NB4 (cell line): ENCODE results near the gene PPARA.

ENCODE experiments used
- DNase-seq: peaks from one replicate; pipeline ENCODE4 v3.0.0; 2010; ENCODE audit warnings: low read depth
- H3K4me3 ChIP-seq: one replicate; pipeline ENCODE4 v1.5.1; 2011; ENCODE audit warnings: mild to moderate bottlenecking, low read depth, low read length, moderate library complexity
- MYC ChIP-seq: IDR thresholded peaks from 2 replicates; pipeline ENCODE4 v1.6.1; 2011; ENCODE audit warnings: low read depth, low read length
- POLR2A ChIP-seq: IDR thresholded peaks from 2 replicates; pipeline ENCODE4 v1.6.1; 2011; ENCODE audit warnings: mild to moderate bottlenecking; ENCODE audit not compliant: insufficient read length; ENCODE audit errors: extremely low read depth
- TF ChIP-seq, protein P1 (sequence below): IDR thresholded peaks from one replicate; pipeline ENCODE4 v1.5.1; 2012; ENCODE audit warnings: low read depth, low read length
- TF ChIP-seq, protein P2 (sequence below): IDR thresholded peaks from 2 replicates; pipeline ENCODE4 v1.6.1; 2011; ENCODE audit warnings: low read depth, low read length

Gene PPARA

GRCh38 chr22:46178755-46179505 is 28.6 kb downstream of the PPARA start:
- TF ChIP-seq, protein P1, sequence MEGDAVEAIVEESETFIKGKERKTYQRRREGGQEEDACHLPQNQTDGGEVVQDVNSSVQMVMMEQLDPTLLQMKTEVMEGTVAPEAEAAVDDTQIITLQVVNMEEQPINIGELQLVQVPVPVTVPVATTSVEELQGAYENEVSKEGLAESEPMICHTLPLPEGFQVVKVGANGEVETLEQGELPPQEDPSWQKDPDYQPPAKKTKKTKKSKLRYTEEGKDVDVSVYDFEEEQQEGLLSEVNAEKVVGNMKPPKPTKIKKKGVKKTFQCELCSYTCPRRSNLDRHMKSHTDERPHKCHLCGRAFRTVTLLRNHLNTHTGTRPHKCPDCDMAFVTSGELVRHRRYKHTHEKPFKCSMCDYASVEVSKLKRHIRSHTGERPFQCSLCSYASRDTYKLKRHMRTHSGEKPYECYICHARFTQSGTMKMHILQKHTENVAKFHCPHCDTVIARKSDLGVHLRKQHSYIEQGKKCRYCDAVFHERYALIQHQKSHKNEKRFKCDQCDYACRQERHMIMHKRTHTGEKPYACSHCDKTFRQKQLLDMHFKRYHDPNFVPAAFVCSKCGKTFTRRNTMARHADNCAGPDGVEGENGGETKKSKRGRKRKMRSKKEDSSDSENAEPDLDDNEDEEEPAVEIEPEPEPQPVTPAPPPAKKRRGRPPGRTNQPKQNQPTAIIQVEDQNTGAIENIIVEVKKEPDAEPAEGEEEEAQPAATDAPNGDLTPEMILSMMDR = no peak
- no peak for TF ChIP-seq POLR2A
- no peak for TF ChIP-seq MYC
- TF ChIP-seq, protein P2, sequence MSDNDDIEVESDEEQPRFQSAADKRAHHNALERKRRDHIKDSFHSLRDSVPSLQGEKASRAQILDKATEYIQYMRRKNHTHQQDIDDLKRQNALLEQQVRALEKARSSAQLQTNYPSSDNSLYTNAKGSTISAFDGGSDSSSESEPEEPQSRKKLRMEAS = no peak
- no peak for DNase-seq
- H3K4me3 ChIP-seq = no peak overlapping the region

DNA sequence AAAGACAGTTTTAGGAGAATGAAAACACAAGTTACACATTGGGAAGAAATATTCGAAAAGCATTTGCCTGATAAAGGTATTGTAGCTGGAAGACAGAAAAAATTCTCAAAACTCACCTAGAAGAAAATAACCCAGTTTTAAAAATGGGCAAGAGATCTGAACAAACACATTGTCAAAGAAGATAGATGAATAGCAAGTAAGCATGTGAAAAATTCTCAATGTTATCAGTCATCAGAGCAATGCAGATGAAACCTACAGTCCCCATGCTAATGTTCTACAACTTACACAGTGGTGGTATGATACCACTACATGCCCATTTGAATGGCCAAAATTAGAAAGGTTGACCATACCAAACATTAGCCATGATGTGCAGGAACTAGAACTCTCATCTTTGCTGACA is 29.4 kb downstream of the PPARA start:
- no peak overlapping the region for H3K4me3 ChIP-seq
- no peak for DNase-seq
- TF ChIP-seq MYC (no peak), POLR2A (no peak)
- TF ChIP-seq, protein P1 = no peak
- TF ChIP-seq, protein P2 = no peak

DNA sequence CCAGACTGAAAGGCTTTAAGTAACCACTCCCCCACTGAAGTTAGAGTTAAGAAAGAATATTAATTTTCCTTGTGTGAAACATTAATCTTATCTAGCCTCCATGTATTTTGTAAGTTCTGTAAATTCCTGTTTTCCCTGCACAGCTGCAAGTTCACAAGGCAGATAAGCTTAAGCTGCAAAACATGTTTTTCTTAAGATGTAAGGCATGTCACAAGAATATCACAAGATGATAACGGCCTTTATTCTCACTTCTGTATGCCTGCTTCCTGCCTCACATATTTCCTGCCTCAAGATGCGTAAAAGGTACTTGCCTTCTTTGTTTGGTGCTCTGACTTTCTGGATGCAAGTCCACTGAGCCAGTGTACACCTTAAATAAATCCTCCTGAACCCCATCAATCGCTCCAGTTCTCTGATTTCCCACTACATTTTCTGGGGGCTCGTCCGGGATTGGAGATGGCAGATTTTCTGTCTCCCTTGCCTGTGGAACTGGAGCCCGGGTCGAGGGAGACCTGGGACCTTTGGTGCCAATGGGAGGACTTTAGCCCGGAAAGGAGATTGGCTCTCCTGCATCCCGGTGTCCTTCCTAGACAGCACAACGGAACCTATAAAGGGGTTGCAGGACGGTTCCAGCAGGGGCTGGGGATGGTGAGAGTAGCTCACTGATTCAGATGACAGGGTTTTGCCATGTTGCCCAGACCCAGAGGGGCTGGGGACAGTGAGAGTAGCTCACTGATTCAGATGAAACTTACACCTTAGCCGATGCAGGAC is 30.2 kb downstream of the PPARA start:
- no peak overlapping the region for H3K4me3 ChIP-seq
- TF ChIP-seq, protein P2 = no peak
- no peak for TF ChIP-seq POLR2A
- TF ChIP-seq MYC = no peak
- TF ChIP-seq, protein P1 = no peak
- no peak for DNase-seq

GRCh38 chr22:46183733-46184132 is 33.4 kb downstream of the PPARA start:
- DNase-seq = peak; percentile 58
- TF ChIP-seq, protein P2 = no peak
- no peak for TF ChIP-seq POLR2A
- no peak for TF ChIP-seq MYC
- TF ChIP-seq, protein P1 = no peak
- no peak overlapping the region for H3K4me3 ChIP-seq

DNA sequence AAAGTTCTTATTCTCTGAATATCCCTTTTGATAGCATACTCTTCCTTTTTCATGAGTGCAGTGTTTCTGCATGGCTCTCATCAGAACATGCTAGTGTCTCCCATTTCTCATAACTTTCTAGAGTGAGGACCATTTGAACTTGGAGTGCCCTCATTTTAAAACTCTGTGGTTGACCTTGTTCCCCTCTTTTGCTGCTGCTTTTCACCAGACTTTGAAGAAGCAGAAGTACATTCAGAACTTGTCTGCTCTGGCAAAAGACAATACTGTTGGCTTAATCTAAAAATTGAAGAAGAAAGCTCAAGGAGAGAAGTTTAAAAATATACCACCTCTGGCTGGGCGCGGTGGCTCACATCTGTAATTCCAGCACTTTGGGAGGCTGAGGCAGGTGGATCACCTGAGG is 35.0 kb downstream of the PPARA start:
- H3K4me3 ChIP-seq = no peak overlapping the region
- TF ChIP-seq, protein P1 = no peak
- TF ChIP-seq MYC (no peak), POLR2A (no peak)
- TF ChIP-seq, protein P2 = no peak
- peak; percentile 35 for DNase-seq
